Suppressor macrophage (primary cell): ENCODE results near the gene THOC5.
A peak's percentile ranks its signal among the peaks of the same experiment; 100 is the strongest.
"Not testable (repeated sequence)": the region's sequence is repeated elsewhere in the genome, so short reads cannot be mapped to it uniquely, and the experiment has no call there.

Experiments used
- DNase-seq, 4 experiments: peaks; one replicate each; pipeline ENCODE4 v3.0.0-alpha.2; 2020 to 2022
- total RNA-seq, 17 experiments: gene quantifications; one replicate each; lab custom pipeline; 2026; ENCODE audit warnings: mixed read lengths in 6 of 17, inconsistent platforms in 3 of 17; lab: John Stamatoyannopoulos, UW

THOC5 gene
- 16.6 to 36.4 (median 27.0) reads per million in 17 experiments for total RNA-seq

GRCh38 chr22:29553351-29554224 lies at the start of gene THOC5:
THOC5 (minus strand) TSS chr22:29553757; CDS start chr22:29549147, 4,610 bp downstream.
- DNase-seq = peak; percentile 94 to 96 (median 95)

- no peak for DNase-seq
Measured at GRCh38 chr22:29598684-29599020, 45.1 kb upstream of the THOC5 start.

- DNase-seq = not testable (repeated sequence)
Measured at GRCh38 chr22:29597871-29598683, 44.5 kb upstream of the THOC5 start.

- no peak for DNase-seq
Measured at GRCh38 chr22:29596408-29596807, 42.9 kb upstream of the THOC5 start.

GRCh38 chr22:29594447-29594846 lies 40.9 kb upstream of the THOC5 start:
- not testable (repeated sequence) for DNase-seq

- DNase-seq = no peak
Measured at GRCh38 chr22:29593923-29594322, 40.4 kb upstream of the THOC5 start.

GRCh38 chr22:29587938-29588699 lies 34.6 kb upstream of the THOC5 start:
- peak; percentile 8 to 44 (median 34) for DNase-seq

GRCh38 chr22:29586193-29586705 lies 32.7 kb upstream of the THOC5 start:
- not testable (repeated sequence) for DNase-seq

GRCh38 chr22:29584975-29585374 lies 31.4 kb upstream of the THOC5 start:
- DNase-seq = no peak

GRCh38 chr22:29581799-29582198 lies 28.2 kb upstream of the THOC5 start:
- DNase-seq = no peak

GRCh38 chr22:29580200-29580810 lies 26.7 kb upstream of the THOC5 start:
- no peak for DNase-seq

GRCh38 chr22:29578462-29579200 lies 25.1 kb upstream of the THOC5 start:
- no peak for DNase-seq

- no peak for DNase-seq
Measured at GRCh38 chr22:29574762-29575450, 21.3 kb upstream of the THOC5 start.

- no peak for DNase-seq
Measured at GRCh38 chr22:29570912-29571549, 17.5 kb upstream of the THOC5 start.

GRCh38 chr22:29570456-29570855 lies 16.9 kb upstream of the THOC5 start:
- DNase-seq = no peak

- no peak for DNase-seq
Measured at GRCh38 chr22:29569011-29569678, 15.6 kb upstream of the THOC5 start.

GRCh38 chr22:29567338-29567737 lies 13.8 kb upstream of the THOC5 start:
- no peak for DNase-seq

- DNase-seq = not testable (repeated sequence)
Measured at GRCh38 chr22:29566513-29566912, 13.0 kb upstream of the THOC5 start.

GRCh38 chr22:29563652-29564460 lies 10.3 kb upstream of the THOC5 start:
- no peak for DNase-seq
